ENCODE data around the gene YRDC. TPM values are rescaled to one million over a fixed set of nuclear protein-coding genes. Genes with fewer than 3 reads are reported as not detected.

Gene YRDC, protein sequence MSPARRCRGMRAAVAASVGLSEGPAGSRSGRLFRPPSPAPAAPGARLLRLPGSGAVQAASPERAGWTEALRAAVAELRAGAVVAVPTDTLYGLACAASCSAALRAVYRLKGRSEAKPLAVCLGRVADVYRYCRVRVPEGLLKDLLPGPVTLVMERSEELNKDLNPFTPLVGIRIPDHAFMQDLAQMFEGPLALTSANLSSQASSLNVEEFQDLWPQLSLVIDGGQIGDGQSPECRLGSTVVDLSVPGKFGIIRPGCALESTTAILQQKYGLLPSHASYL
- 10 to 100 TPM in 4 of 5 donors, 1 to 10 TPM in 1; 8.9 to 13.1 (median 11.2) TPM for polyA plus RNA-seq (ENCODE audit: insufficient read depth in 1 of 5, insufficient read length in 5 of 5, low replicate concordance in 1 of 5)
- long read RNA-seq, donor 1, transcript YRDC-201 (5 exons, 1,826 nt): major isoform, 9 of 213 reads
- long read RNA-seq, donor 1, partial matches to known transcripts: 132 of 213 reads
- long read RNA-seq, donor 1, other reads (novel, unspliced or antisense): 72 of 213 reads
- long read RNA-seq, donor 2, partial matches to known transcripts: 0 of 4 reads
- long read RNA-seq, donor 2, other reads (novel, unspliced or antisense): 0 of 4 reads
- long read RNA-seq, donor 3, transcript YRDC-201 (5 exons, 1,826 nt): major isoform, 5 of 5 reads
- long read RNA-seq, donor 3, partial matches to known transcripts: 0 of 5 reads
- long read RNA-seq, donor 3, other reads (novel, unspliced or antisense): 0 of 5 reads
- long read RNA-seq, donor 4, partial matches to known transcripts: 0 of 2 reads
- long read RNA-seq, donor 4, other reads (novel, unspliced or antisense): 0 of 2 reads
- long read RNA-seq, donor 5, transcript YRDC-201 (5 exons, 1,826 nt): major isoform, 9 of 278 reads
- long read RNA-seq, donor 5, partial matches to known transcripts: 174 of 278 reads
- long read RNA-seq, donor 5, other reads (novel, unspliced or antisense): 95 of 278 reads
- long read RNA-seq, donor 6, transcript YRDC-201 (5 exons, 1,826 nt): major isoform, 8 of 8 reads
- long read RNA-seq, donor 6, partial matches to known transcripts: 0 of 8 reads
- long read RNA-seq, donor 6, other reads (novel, unspliced or antisense): 0 of 8 reads
- long read RNA-seq, donor 7, transcript YRDC-201 (5 exons, 1,826 nt): major isoform, 10 of 10 reads
- long read RNA-seq, donor 7, partial matches to known transcripts: 0 of 10 reads
- long read RNA-seq, donor 7, other reads (novel, unspliced or antisense): 0 of 10 reads
- long read RNA-seq, donor 8, partial matches to known transcripts: 0 of 1 reads
- long read RNA-seq, donor 8, other reads (novel, unspliced or antisense): 0 of 1 reads

GRCh38 chr1:37807555-37808368, at the start of gene YRDC, which contains the start of gene C1orf122:
Gene YRDC, minus strand, starts transcription at chr1:37808208. Its CDS starts 28 bp downstream, at chr1:37808180.
Gene C1orf122, plus strand, starts transcription at chr1:37807790. Its CDS starts 615 bp downstream, at chr1:37808405.
- peak; percentile 91 to 92 for DNase-seq

DNA sequence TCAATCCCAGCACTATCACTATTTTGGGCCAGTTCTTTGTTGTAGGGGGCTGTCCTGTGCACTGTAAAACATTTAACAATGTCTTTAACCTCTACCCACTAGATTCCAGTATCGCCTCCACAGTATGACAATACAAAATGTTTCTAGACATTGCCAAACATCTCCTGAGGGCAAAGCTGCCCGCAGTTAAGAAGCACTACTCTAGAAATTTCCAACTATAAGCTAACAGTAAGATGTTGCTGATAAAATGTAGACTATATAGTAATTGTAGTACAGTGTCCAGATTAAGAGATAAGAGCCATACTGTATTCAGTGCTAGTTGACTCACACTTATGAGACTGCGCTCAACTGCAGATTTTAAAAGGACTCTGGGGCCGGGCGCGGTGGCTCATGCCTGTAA, 46.4 kb upstream of the YRDC start:
- DNase-seq: no peak

DNA sequence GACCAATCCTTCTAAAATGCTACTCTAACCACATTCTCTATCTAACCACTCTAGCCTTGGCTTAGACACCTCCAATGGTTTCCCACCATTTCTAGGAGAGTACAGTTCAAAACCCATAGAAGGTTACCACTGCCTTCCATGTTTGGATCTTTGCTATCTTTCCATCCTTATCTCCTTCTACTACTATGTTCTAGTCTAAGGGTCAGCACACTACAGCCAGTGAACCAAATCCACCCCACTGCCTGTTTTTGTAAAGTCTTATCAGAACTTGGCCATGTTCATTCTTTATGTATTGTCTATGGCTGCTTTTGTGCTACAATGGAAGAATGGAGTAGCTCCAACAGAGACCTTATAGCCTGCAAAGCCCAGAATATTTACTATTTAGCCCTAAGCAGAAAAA, 45.1 kb upstream of the YRDC start:
- no peak for DNase-seq

- peak in 1 of 2 donors; percentile 6 for DNase-seq
These were observed 43.8 kb upstream of the YRDC start for GRCh38 chr1:37851782-37852210.

GRCh38 chr1:37851262-37851661, 43.3 kb upstream of the YRDC start:
- DNase-seq: peak in 1 of 2 donors; percentile 16

GRCh38 chr1:37850352-37850955, 42.4 kb upstream of the YRDC start:
- peak in 1 of 2 donors; percentile 1 for DNase-seq

DNA sequence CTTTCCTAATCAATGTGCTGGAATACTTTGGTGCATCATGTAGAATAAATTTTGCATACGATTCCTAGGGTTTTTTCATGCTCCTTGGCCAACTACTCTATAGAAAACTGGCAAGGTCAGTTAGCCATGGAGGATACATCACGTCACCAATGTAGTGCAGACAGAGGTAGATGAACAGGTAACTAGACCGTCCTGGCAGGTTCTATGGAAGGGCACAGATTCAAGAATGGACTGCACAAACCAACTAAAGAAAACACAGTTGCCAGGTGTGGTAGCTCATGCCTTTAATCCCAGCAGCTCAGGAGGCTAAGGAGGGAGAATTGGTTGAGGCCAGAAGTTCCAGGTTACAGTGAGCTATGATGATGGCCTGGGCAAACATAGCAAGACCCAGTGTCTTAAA, 41.5 kb upstream of the YRDC start:
- DNase-seq: no peak

- no peak for DNase-seq
These were observed 38.8 kb upstream of the YRDC start for GRCh38 chr1:37846647-37847339.

- no peak for DNase-seq
These were observed 37.8 kb upstream of the YRDC start for GRCh38 chr1:37845786-37846185.

DNA sequence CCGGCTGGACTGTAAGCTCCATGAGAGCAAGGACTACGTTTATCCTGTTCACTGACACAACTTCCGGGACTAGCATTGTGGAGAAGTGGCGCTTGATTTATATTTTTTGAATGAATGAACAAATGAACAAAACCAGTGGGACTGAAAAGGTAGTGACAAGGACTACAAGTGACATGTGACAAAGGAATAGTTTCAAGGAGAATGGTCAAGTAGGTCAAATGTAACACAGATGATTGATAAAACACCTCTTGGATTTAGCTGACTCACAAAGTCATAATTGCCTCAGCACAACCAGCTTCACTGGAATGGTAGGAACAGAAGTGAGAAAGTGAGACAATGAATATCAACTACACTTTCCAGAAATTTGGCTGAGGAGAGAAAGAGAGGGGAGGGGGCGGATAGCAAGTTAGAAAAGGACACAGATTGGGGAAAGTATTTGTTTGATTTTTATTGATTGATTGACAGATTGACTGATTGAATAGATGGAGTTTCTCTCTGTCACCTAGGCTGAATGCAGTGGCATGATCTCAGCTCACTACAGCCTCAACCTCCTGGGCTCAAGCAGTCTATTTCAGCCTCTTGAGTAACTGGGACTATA, 37.1 kb upstream of the YRDC start:
- no peak for DNase-seq

GRCh38 chr1:37844536-37844935, 36.5 kb upstream of the YRDC start:
- no peak for DNase-seq

DNA sequence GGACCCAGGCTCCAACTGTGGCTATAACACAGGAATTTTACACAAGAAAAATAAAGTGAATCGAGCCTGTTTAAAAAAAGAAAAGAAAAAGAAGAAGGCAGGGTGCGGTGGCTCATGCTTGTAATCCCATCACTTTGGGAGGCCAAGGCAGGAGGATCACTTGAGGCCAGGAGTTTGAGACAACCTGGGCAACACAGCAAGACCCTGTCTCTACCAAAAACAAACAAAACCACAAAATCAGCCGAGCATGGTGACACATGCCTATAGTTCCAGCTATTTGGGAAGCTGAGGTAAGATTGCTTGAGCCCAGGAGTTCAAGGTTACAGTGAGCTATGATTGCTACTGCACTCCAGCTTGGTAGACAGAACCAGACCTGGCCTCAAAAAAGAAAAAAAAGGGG, 33.6 kb upstream of the YRDC start:
- DNase-seq: no peak

DNA sequence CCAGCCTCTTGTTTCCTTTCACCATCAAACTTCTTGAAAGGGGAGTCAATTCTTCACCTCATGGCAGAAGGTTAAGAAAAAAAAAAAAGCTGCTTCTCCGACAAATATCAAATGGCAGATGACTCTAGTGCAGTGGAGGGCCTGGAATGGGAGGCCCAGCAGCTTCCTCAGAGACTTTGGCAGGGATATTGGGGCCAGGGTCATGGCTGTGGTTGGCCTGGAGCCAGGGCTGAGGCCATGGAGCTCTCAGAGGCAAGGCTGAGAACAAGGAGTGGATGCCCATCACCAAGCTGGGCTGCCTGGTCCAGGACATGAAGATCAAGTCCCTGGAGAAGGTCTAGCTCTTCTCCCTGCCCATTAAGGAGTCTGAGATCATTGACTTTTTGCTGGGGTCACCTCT, 32.7 kb upstream of the YRDC start:
- DNase-seq: no peak

- no peak for DNase-seq
These were observed 31.7 kb upstream of the YRDC start for GRCh38 chr1:37839676-37840075.

GRCh38 chr1:37836788-37837187, 28.8 kb upstream of the YRDC start:
- DNase-seq: no peak

- DNase-seq: no peak
These were observed 23.8 kb upstream of the YRDC start for GRCh38 chr1:37831809-37832208.

DNA sequence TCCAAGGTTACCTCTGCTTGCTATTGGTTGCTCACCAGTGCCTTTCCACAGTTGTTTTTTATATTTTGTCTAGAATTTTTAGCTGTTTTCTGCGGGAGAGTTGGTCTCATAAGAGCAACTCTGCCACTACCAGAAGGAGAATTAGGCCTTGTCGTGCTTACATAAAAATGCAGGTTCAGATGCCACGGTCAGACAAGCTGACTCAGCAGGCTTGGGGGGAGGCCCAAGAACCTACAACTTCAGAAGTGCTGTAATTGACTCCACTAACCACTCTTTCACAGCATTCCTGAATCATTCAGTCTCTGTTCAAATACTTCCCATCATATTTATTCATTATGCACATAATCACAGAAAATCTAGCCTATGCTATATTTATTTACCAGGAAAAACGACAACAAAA, 23.1 kb upstream of the YRDC start:
- DNase-seq: no peak

GRCh38 chr1:37828410-37829074, 20.5 kb upstream of the YRDC start:
- no peak for DNase-seq

DNA sequence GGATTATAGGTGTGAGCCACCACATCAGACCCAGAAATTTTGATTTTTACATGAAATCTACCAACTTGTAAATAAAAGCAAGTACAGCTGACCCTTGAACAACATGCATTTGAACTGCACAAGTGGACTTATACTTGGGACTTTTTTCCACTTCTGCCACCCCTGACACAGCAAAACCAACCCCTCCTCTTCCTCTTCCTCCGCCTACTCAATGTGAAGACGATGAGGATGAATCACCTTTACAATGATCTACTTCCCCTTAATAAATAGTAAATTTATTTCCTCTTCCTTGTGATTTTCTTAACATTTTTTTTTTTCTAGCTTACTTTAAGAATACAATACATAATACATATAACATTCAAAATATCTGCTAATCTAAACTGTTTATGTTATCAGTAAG, 17.5 kb upstream of the YRDC start:
- DNase-seq: no peak

Data from right lung (tissue), 10 donors.